H1 (cell line): ENCODE measurements around the gene RBM38. TPM values are rescaled to one million over a fixed set of nuclear protein-coding genes. Genes with fewer than 3 reads are reported as not detected.
A peak's percentile ranks its signal among the peaks of the same experiment; 100 is the strongest.

Experiments used
- CTCF ChIA-PET: fragments of 300-600 bp; sonication (Branson Sonifier 250); formaldehyde crosslinking; loops from one replicate; lab custom pipeline; 2021; ENCODE audit not compliant: partially characterized antibody; lab: Charles Lee
- POLR2A ChIA-PET: fragments of 300-600 bp; sonication (Branson Sonifier 250); formaldehyde crosslinking; loops from one replicate; lab custom pipeline; 2021; ENCODE audit warnings: inconsistent platforms; ENCODE audit not compliant: partially characterized antibody; lab: Charles Lee
- DNase-seq, 2 experiments: peaks; one replicate each; pipeline versions ENCODE4 v3.0.0 to v3.0.0-alpha.2; 2010 to 2022; ENCODE audit warnings: low spot score in 2 of 2, low read depth in 1 of 2, mixed read lengths in 1 of 2
- FAIRE-seq: peaks from 2 replicates; lab custom pipeline; 2011; peaks lifted over from hg19 to GRCh38; lab: Jason Lieb, UNC
- H2AFZ ChIP-seq: 2 replicates; pipeline ENCODE4 v1.8.1; 2012; ENCODE audit warnings: low read length, inconsistent platforms
- H2AK5ac ChIP-seq: 2 replicates; pipeline ENCODE4 v1.6.1; 2013; ENCODE audit warnings: low read depth, low read length
- H2BK120ac ChIP-seq: replicated peaks from 2 replicates; pipeline ENCODE3; 2013; ENCODE audit warnings: low read depth, low read length, inconsistent platforms
- H2BK12ac ChIP-seq: 2 replicates; pipeline ENCODE4 v1.6.1; 2013; ENCODE audit warnings: low read depth, low read length
- H2BK15ac ChIP-seq: 2 replicates; pipeline ENCODE4 v1.6.1; 2013; ENCODE audit warnings: low read length
- H2BK20ac ChIP-seq: 2 replicates; pipeline ENCODE4 v1.6.1; 2013; ENCODE audit warnings: low read length
- H2BK5ac ChIP-seq: 2 replicates; pipeline ENCODE4 v1.6.1; 2013; ENCODE audit warnings: low read depth, low read length
- H3K14ac ChIP-seq: 2 replicates; pipeline ENCODE4 v1.6.1; 2013; ENCODE audit warnings: inconsistent platforms; ENCODE audit not compliant: insufficient read length
- H3K18ac ChIP-seq: 2 replicates; pipeline ENCODE4 v1.6.1; 2013; ENCODE audit warnings: low read length; ENCODE audit errors: extremely low read depth
- H3K23ac ChIP-seq: 2 replicates; pipeline ENCODE4 v1.6.1; 2013; ENCODE audit warnings: inconsistent platforms; ENCODE audit not compliant: insufficient read length
- H3K23me2 ChIP-seq: 2 replicates; pipeline ENCODE4 v1.6.1; 2013; ENCODE audit warnings: low read depth, low read length
- H3K27ac ChIP-seq: 2 replicates; pipeline ENCODE4 v1.6.1; 2011; ENCODE audit warnings: low read depth, low read length, inconsistent platforms
- H3K27me3 ChIP-seq, 4 experiments: replicated peaks in 1 of 4; 1 replicate in 1 of 4; 2 replicates in 3 of 4; pipeline versions ENCODE4 v1.6.1 to v1.8.1; 2011 to 2013; ENCODE audit warnings: low read length in 3 of 4, mild to moderate bottlenecking in 3 of 4, inconsistent platforms in 2 of 4, mixed read lengths in 2 of 4, moderate library complexity in 1 of 4; ENCODE audit not compliant: control insufficient read depth in 3 of 4, insufficient read depth in 3 of 4; ENCODE audit errors: extremely low read depth in 1 of 4
- H3K36me3 ChIP-seq, 4 experiments: 2 replicates each; pipeline versions ENCODE4 v1.6.1 to v1.8.1; 2011 to 2013; ENCODE audit warnings: mild to moderate bottlenecking in 4 of 4, low read length in 3 of 4, moderate library complexity in 2 of 4, control low read depth in 1 of 4, inconsistent platforms in 1 of 4; ENCODE audit not compliant: insufficient read depth in 4 of 4, control insufficient read depth in 2 of 4
- H3K4ac ChIP-seq: replicated peaks from 2 replicates; pipeline ENCODE3; 2013; ENCODE audit warnings: low read length, low read depth, mixed read lengths, inconsistent platforms; ENCODE audit not compliant: insufficient read length
- H3K4me1 ChIP-seq, 4 experiments: replicated peaks in 1 of 4; 1 replicate in 1 of 4; 2 replicates in 3 of 4; pipeline versions ENCODE4 v1.6.1 to v1.8.1; 2011 to 2013; ENCODE audit warnings: low read length in 3 of 4, inconsistent platforms in 2 of 4, mixed read lengths in 1 of 4; ENCODE audit not compliant: insufficient read depth in 4 of 4, control insufficient read depth in 3 of 4
- H3K4me2 ChIP-seq, 2 experiments: 2 replicates each; pipeline versions ENCODE4 v1.6.1 to v1.8.1; 2011 to 2013; ENCODE audit warnings: low read depth in 2 of 2, low read length in 2 of 2, control low read depth in 1 of 2, inconsistent platforms in 1 of 2, mild to moderate bottlenecking in 1 of 2; ENCODE audit not compliant: insufficient read depth in 1 of 2
- H3K4me3 ChIP-seq, 4 experiments: fragments of 200-600, 300-600 bp in 1 of 4; sonication (generic), shearing (Covaris generic), sonication (Bioruptor Twin) in 1 of 4; 2 replicates each; pipeline versions ENCODE4 v1.5.1 to v1.8.1; 2011 to 2016; ENCODE audit warnings: low read length in 4 of 4, low read depth in 3 of 4, control low read depth in 2 of 4, inconsistent platforms in 2 of 4, mild to moderate bottlenecking in 2 of 4, mixed read lengths in 1 of 4, moderate library complexity in 1 of 4; ENCODE audit not compliant: insufficient read depth in 2 of 4; ENCODE audit errors: extremely low read depth in 1 of 4
- H3K56ac ChIP-seq: replicated peaks from 2 replicates; pipeline ENCODE3; 2013; ENCODE audit warnings: low read depth, mild to moderate bottlenecking, mixed read lengths, low read length, inconsistent platforms; ENCODE audit not compliant: insufficient read length
- H3K79me1 ChIP-seq: 2 replicates; pipeline ENCODE4 v1.6.1; 2013; ENCODE audit warnings: low read depth, low read length, control low read depth
- H3K79me2 ChIP-seq, 2 experiments: 2 replicates each; pipeline versions ENCODE4 v1.6.1 to v1.8.1; 2012 to 2013; ENCODE audit warnings: low read length in 2 of 2, mild to moderate bottlenecking in 2 of 2, inconsistent platforms in 1 of 2; ENCODE audit not compliant: insufficient read depth in 2 of 2, control insufficient read depth in 1 of 2
- H3K9ac ChIP-seq, 4 experiments: replicated peaks in 1 of 4; 1 replicate in 1 of 4; 2 replicates in 3 of 4; pipeline versions ENCODE4 v1.6.1 to v1.8.1; 2011 to 2013; ENCODE audit warnings: low read depth in 3 of 4, low read length in 3 of 4, control low read depth in 2 of 4, mild to moderate bottlenecking in 2 of 4, moderate library complexity in 2 of 4, inconsistent platforms in 1 of 4; ENCODE audit errors: extremely low read depth in 1 of 4
- H3K9me3 ChIP-seq, 2 experiments: 2 replicates each; pipeline versions ENCODE4 v1.6.1 to v1.8.1; 2012 to 2013; ENCODE audit warnings: mild to moderate bottlenecking in 2 of 2, moderate library complexity in 2 of 2, control low read depth in 1 of 2, inconsistent platforms in 1 of 2, low read depth in 1 of 2, low read length in 1 of 2, mixed read lengths in 1 of 2; ENCODE audit not compliant: insufficient read depth in 2 of 2
- H4K20me1 ChIP-seq, 2 experiments: replicated peaks in 1 of 2; 2 replicates each; pipeline versions ENCODE3 to v1.8.1; 2011 to 2013; ENCODE audit warnings: inconsistent platforms in 2 of 2, low read length in 2 of 2, mild to moderate bottlenecking in 1 of 2; ENCODE audit not compliant: insufficient read depth in 2 of 2, control insufficient read depth in 1 of 2
- H4K5ac ChIP-seq: 2 replicates; pipeline ENCODE4 v1.6.1; 2013; ENCODE audit warnings: low read length, low read depth, mixed read lengths, inconsistent platforms; ENCODE audit not compliant: insufficient read length
- H4K8ac ChIP-seq: 2 replicates; pipeline ENCODE4 v1.8.0; 2013; ENCODE audit warnings: mild to moderate bottlenecking, moderate library complexity, low read length, inconsistent platforms; ENCODE audit not compliant: insufficient read depth; ENCODE audit errors: extremely low read depth
- H4K91ac ChIP-seq: replicated peaks from 2 replicates; pipeline ENCODE3; 2013; ENCODE audit warnings: low read length, mixed read lengths, inconsistent platforms; ENCODE audit not compliant: insufficient read length
- BCL11A ChIP-seq, 2 experiments: IDR thresholded peaks; one replicate each; pipeline ENCODE4 v1.6.1; 2011; ENCODE audit warnings: low read depth in 2 of 2, low read length in 2 of 2, mild to moderate bottlenecking in 2 of 2
- CEBPB ChIP-seq: IDR thresholded peaks from 2 replicates; pipeline ENCODE4 v1.6.1; 2012; ENCODE audit warnings: low read depth, low read length
- POU5F1 ChIP-seq: IDR thresholded peaks from 2 replicates; pipeline ENCODE4 v1.6.1; 2011; ENCODE audit warnings: low read depth, mild to moderate bottlenecking, low read length, moderate library complexity
- WGBS, 2 experiments: shearing (Covaris generic) in 1 of 2; methylation state at CpG; one replicate each; pipeline versions ENCODE4 v1.1.6 to v1.1.7; 2013 to 2015; ENCODE audit warnings: low lambda C conversion rate in 2 of 2, mixed read lengths in 2 of 2, inconsistent platforms in 1 of 2, low coverage in 1 of 2, missing lambda C conversion rate in 1 of 2; ENCODE audit not compliant: insufficient replicate concordance in 2 of 2, insufficient coverage in 1 of 2, insufficient read length in 1 of 2; ENCODE audit errors: extremely low coverage in 1 of 2, missing lambda C conversion rate in 1 of 2; 5-methylcytosine and 5-hydroxymethylcytosine counted together
- polyA plus RNA-seq, 7 experiments: library from polyadenylated mRNA; depleted of rRNA in 3 of 7; stranded (reverse) in 5 of 7; unstranded in 2 of 7; fragments of >200 nt in 5 of 7; fragments of 200-250 nt in 2 of 7; gene quantifications; 1 replicate in 5 of 7; 2 replicates in 1 of 7; 4 replicates in 1 of 7; pipeline versions ENCODE4 v1.2.1 to v1.2.3, GENCODE V29; 2011 to 2013; ENCODE audit warnings: missing spikeins in 2 of 7, mixed read lengths in 2 of 7
- total RNA-seq: library from RNA; stranded (reverse); fragmentation: NEBNext Ultra II Directional; extraction: Animal tissue kit (Norgen Biotek cat#: 25700); gene quantifications from 2 replicates; pipeline ENCODE4 v1.2.1, GENCODE V29; 2021

The RBM38 gene
- total and polyA plus RNA-seq, 2 of the 8 experiments (the other 6 are each of a cell fraction or from before 2014, with no cell fraction given): 57.7 to 109 TPM

DNA sequence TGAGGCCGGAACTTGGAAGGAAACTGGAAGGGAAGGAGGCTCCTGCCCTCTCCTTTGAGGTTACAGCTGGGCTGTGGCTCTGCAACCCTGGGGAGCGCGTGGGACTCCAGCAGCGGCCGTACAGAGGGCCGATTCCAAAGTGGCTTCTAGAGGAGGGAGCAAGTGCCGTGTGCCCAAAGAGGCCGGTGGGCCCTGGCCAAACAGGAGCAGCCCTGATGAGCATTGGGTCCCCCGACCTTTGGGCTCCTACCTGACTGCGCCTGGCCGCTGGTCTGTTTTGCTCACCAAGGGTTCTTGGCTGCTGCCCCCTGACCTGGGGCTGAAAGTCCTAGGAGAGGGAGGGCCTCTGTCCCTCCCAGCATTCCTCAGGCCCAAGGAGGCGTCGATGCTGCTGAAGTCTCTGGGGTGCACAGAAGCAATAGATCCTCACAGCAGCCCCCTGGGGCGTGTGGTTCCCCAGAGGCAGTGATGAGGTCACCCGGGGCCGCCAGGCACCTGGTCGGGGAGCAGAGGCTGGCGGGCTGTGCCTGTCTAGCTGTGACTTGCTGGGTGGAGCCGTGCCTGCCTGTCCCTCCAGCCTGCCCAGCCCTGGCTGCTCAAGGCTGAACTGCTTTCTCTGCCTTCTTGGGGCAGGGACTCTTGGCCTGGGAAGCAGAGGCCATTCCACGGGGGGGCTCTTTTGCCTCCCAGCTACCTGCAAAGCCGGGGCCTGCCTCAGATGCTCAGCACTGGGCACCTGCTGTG lies 9.8 kb downstream of the RBM38 start:
- 86% methylated on average over 18 of the region's 21 CpGs; no CpG with 5 or more reads in 1 of the 2 experiments for WGBS, 2 experiments

More for the DNA sequence above, 9.8 kb downstream of the RBM38 start:
- Histone ChIP-seq H3K4me1 (0 out of 7 replicates have a peak, but pooled peaks cover 0 to 1% (median 0%) of the 10 kb centered on the region in 4 experiments), H2BK5ac (no peak overlapping the region), H3K9me3 (no peaks in the 10 kb centered on the region), H3K79me2 (peaks cover 5 to 63% of the 10 kb centered on the region in 2 experiments; a peak in 3 of 4 replicates), H3K56ac (no peak overlapping the region), H2AK5ac (no peak overlapping the region), H3K4me2 (no peak overlapping the region), H3K79me1 (peaks cover 23% of the 10 kb centered on the region), H3K23me2 (no peaks in the 10 kb centered on the region), H2BK20ac (no peak overlapping the region), H4K91ac (no peak overlapping the region), H3K14ac (no peak overlapping the region), H3K27ac (no peak overlapping the region), H2BK12ac (no peak overlapping the region), H2BK120ac (no peak overlapping the region), H3K9ac (no peak overlapping the region), H2AFZ (no peak overlapping the region), H4K20me1 (peaks cover 16 to 42% of the 10 kb centered on the region in 2 experiments), H3K36me3 (peaks cover 9 to 50% (median 33%) of the 10 kb centered on the region in 4 experiments; a peak in 7 of 8 replicates), H4K5ac (no peak overlapping the region), H3K23ac (no peak overlapping the region), H3K4ac (no peak overlapping the region), H4K8ac (0 out of 2 replicates have a peak overlapping the region, but pooled peaks have one; percentile 9), H3K4me3 (no peak overlapping the region), H3K18ac (no peak overlapping the region), H3K27me3 (no peaks in the 10 kb centered on the region), H2BK15ac (no peak overlapping the region)
- CTCF ChIA-PET: interaction anchor here (0.7 to 2.2 kb wide), 13 partner anchors 11 to 823 kb away, joined by 3 to 9 read pairs (median 4); no protein-coding TSS in a partner anchor
- FAIRE-seq: no peak
- no peak for DNase-seq
- POLR2A ChIA-PET: interaction anchor here (0.7 to 1.4 kb wide), 4 partner anchors 8 to 42 kb away, joined by 3 to 4 read pairs (median 4); no protein-coding TSS in a partner anchor
- no peak for TF ChIP-seq BCL11A (IDR thresholded peaks at IDR 0.05; ENCODE audit: low read depth in 2 of 2, low read length in 2 of 2)
- TF ChIP-seq POU5F1: no peak
- TF ChIP-seq CEBPB: no peak
